Hematopoietic multipotent progenitor cell (in vitro differentiated cells): ENCODE data around the gene LRP2. TPM values are rescaled to one million over a fixed set of nuclear protein-coding genes. Genes with fewer than 3 reads are reported as not detected.

ENCODE experiments used
- DNase-seq, 3 donors: peaks; one replicate each; pipeline ENCODE4 v3.0.0-alpha.2; 2011 to 2015; ENCODE audit warnings: low read depth in 2 of 3, low spot score in 2 of 3
- total RNA-seq: library from RNA; depleted of rRNA; stranded (reverse); fragments of >200 nt; gene quantifications from one replicate; pipeline ENCODE4 v1.2.3, GENCODE V29; 2012

The LRP2 gene
- total RNA-seq, 1 donor, result 0.27 TPM

- no peak for DNase-seq
Measured at GRCh38 chr2:169258045-169258601, 104.2 kb downstream of the LRP2 start.

GRCh38 chr2:169254774-169255173 lies 107.6 kb downstream of the LRP2 start:
- no peak for DNase-seq

GRCh38 chr2:169247211-169247610 lies 115.1 kb downstream of the LRP2 start:
- DNase-seq, result no peak

GRCh38 chr2:169240405-169240804 lies 121.9 kb downstream of the LRP2 start:
- no peak for DNase-seq

- DNase-seq, result no peak
Measured at GRCh38 chr2:169237939-169238338, 124.4 kb downstream of the LRP2 start.

GRCh38 chr2:169237286-169237685 lies 125.0 kb downstream of the LRP2 start:
- DNase-seq, result no peak

GRCh38 chr2:169232551-169233154 lies 129.7 kb downstream of the LRP2 start:
- no peak for DNase-seq

- DNase-seq, result no peak
Measured at GRCh38 chr2:169230204-169230603, 132.1 kb downstream of the LRP2 start.

- DNase-seq, result no peak
Measured at GRCh38 chr2:169229590-169229989, 132.7 kb downstream of the LRP2 start.

GRCh38 chr2:169225906-169226305 lies 136.4 kb downstream of the LRP2 start:
- DNase-seq, result no peak

GRCh38 chr2:169225233-169225750 lies 137.0 kb downstream of the LRP2 start:
- DNase-seq, result no peak

- peak in 1 of 3 donors; percentile 42 for DNase-seq
Measured at GRCh38 chr2:169222665-169223064, 139.7 kb downstream of the LRP2 start.

GRCh38 chr2:169221745-169222369 lies 140.5 kb downstream of the LRP2 start:
- DNase-seq, result peak in 2 of 3 donors; percentile 22 to 59

GRCh38 chr2:169210917-169211316 lies 151.4 kb downstream of the LRP2 start:
- no peak for DNase-seq

- no peak for DNase-seq
Measured at GRCh38 chr2:169208026-169208425, 154.3 kb downstream of the LRP2 start.

- DNase-seq, result no peak
Measured at GRCh38 chr2:169205176-169205575, 157.2 kb downstream of the LRP2 start.

GRCh38 chr2:169203952-169204351 lies 158.4 kb downstream of the LRP2 start:
- DNase-seq, result no peak

GRCh38 chr2:169200756-169201155 lies 161.6 kb downstream of the LRP2 start:
- no peak for DNase-seq

- no peak for DNase-seq
Measured at GRCh38 chr2:169193618-169194017, 168.7 kb downstream of the LRP2 start.

- no peak for DNase-seq
Measured at GRCh38 chr2:169190197-169190775, 172.0 kb downstream of the LRP2 start.

GRCh38 chr2:169189132-169189531 lies 173.2 kb downstream of the LRP2 start:
- DNase-seq, result no peak

- DNase-seq, result no peak
Measured at GRCh38 chr2:169185711-169186110, 176.6 kb downstream of the LRP2 start.
